ENCODE measurements around the gene PRDX5. TPM values are rescaled to one million over a fixed set of nuclear protein-coding genes. Genes with fewer than 3 reads are reported as not detected.

PRDX5 gene
- total RNA-seq, 2 experiments from 2014 or later = 31.7 to 33.1 TPM

GRCh38 chr11:64331569-64332371 lies 13.8 kb downstream of the PRDX5 start:
- Mint-ChIP-seq H3K27ac (peak overlapping the region; percentile 13), H3K36me3 (ENCODE audit: low read depth) (peaks cover 4% of the 10 kb centered on the region), H3K4me1 (ENCODE audit: low read depth) (peaks cover 9% of the 10 kb centered on the region), H3K4me3 (no peak overlapping the region), H3K9me3 (no peaks in the 10 kb centered on the region), H3K27me3 (no peaks in the 10 kb centered on the region)
- peak; percentile 8 for TF ChIP-seq CTCF (IDR thresholded peaks at IDR 0.05)
- peak; percentile 41 to 86 (median 58) for DNase-seq
- Histone ChIP-seq H3K4me3 (ENCODE audit: low read length) (no peak overlapping the region), H3K9me3 (ENCODE audit: control insufficient read depth in 1 of 2, insufficient read depth in 1 of 2, low read length in 2 of 2) (no peaks in the 10 kb centered on the region), H3K4me1 (ENCODE audit: insufficient read depth, low read length) (peaks cover 10% of the 10 kb centered on the region), H3K36me3 (ENCODE audit: insufficient read depth, low read length) (no peaks in the 10 kb centered on the region), H3K27ac (ENCODE audit: low read depth in 1 of 2, low read length in 2 of 2) (no peak overlapping the region), H3K27me3 (ENCODE audit: control insufficient read depth in 1 of 2, insufficient read depth in 2 of 2, low read length in 2 of 2) (no peaks in the 10 kb centered on the region)
- intact Hi-C loops (cut with DNase I, micrococcal nuclease) = no loop called here
- peak; percentile 93 for ATAC-seq (ENCODE audit: poor library complexity)
- CTCF ChIA-PET = interaction anchor here (0.7 to 1.8 kb wide), 12 partner anchors 9 to 373 kb away, joined by 3 to 39 read pairs (median 4); partner anchors contain the start of genes CCDC88B, ESRRA, PRDX5 and STIP1
- POLR2A ChIA-PET = interaction anchor here (0.7 to 2.3 kb wide), 2 partner anchors 14 to 27 kb away, joined by 3 to 23 read pairs; partner anchors contain the start of genes PRDX5 and TRMT112

GRCh38 chr11:64333556-64333955 lies 15.6 kb downstream of the PRDX5 start:
- H3K36me3 Mint-ChIP-seq (ENCODE audit: low read depth) = peaks cover 14% of the 10 kb centered on the region
- Histone ChIP-seq H3K27me3 (ENCODE audit: control insufficient read depth in 1 of 2, insufficient read depth in 2 of 2, low read length in 2 of 2) (no peaks in the 10 kb centered on the region), H3K27ac (ENCODE audit: low read depth in 1 of 2, low read length in 2 of 2) (no peak overlapping the region), H3K4me1 (ENCODE audit: insufficient read depth, low read length) (peaks cover 10% of the 10 kb centered on the region), H3K36me3 (ENCODE audit: insufficient read depth, low read length) (peaks cover 11% of the 10 kb centered on the region), H3K4me3 (ENCODE audit: low read length) (no peak overlapping the region), H3K9me3 (ENCODE audit: control insufficient read depth in 1 of 2, insufficient read depth in 1 of 2, low read length in 2 of 2) (no peaks in the 10 kb centered on the region)
- TF ChIP-seq CTCF (IDR thresholded peaks at IDR 0.05) = no peak
- peaks cover 20% of the 10 kb centered on the region for H3K4me1 Mint-ChIP-seq (ENCODE audit: low read depth)
- H3K27me3 Mint-ChIP-seq = no peaks in the 10 kb centered on the region
- intact Hi-C loops (cut with DNase I, micrococcal nuclease) = no loop called here
- no peak for ATAC-seq (ENCODE audit: poor library complexity)
- ChIA-PET POLR2A (no interaction called here), CTCF (interaction anchor here (1.7 kb wide), 1 partner anchor 9 kb away, joined by 5 read pairs; no protein-coding TSS in a partner anchor)
- no peak overlapping the region for H3K4me3 Mint-ChIP-seq
- DNase-seq = no peak
- no peaks in the 10 kb centered on the region for H3K9me3 Mint-ChIP-seq
- H3K27ac Mint-ChIP-seq = no peak overlapping the region

DNA sequence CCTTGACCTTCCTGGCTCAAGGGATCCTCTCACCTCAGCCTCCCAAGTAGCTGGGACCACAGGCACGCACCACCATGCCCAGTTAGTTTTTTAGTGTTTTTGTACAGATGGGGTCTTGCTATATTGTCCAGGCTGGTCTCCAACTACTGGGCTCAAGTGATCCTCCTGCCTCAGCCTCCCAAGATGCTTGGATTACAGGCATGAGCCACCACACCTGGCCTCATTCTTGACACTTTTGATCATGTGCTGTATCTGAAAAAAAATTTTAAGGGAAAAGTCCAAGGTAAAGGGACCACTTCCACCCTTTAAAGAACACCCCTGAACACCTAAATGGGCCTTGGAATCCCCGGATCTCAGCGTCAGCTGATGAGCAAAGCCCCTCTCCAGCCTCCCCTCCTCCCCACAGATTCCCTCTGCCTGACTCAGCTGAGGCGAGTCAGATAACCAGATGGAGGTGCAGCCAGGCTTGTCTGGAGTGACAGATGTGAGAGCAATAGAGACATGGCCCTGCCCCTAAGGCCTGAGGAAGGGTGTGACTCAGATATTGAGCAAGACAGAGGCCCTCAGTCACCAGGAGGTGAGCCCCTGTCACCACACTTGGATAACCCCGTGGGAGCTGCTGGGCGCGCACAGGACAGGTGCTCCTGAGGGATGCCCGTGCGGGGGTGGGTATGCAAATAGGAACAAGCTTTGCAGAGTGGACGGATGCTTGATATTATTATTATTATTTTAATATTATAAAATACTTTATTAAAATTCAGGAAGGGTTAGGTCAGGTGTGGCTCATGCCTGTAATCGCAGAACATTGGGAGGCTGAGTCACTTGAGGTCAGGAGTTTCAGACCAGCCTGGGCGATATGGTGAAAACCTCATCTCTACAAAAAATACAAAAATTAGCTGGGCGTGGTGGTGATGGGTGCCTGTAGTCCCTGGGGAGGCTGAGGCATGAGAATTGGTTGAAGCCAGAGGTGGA lies 17.1 kb downstream of the PRDX5 start:
- POLR2A ChIA-PET = no interaction called here
- Mint-ChIP-seq H3K27ac (no peak overlapping the region), H3K4me1 (ENCODE audit: low read depth) (peaks cover 32% of the 10 kb centered on the region)

More for the DNA sequence above, 17.1 kb downstream of the PRDX5 start:
- Mint-ChIP-seq H3K4me3 (no peak overlapping the region), H3K27me3 (no peaks in the 10 kb centered on the region), H3K9me3 (no peaks in the 10 kb centered on the region), H3K36me3 (ENCODE audit: low read depth) (peaks cover 24% of the 10 kb centered on the region)
- Histone ChIP-seq H3K36me3 (ENCODE audit: insufficient read depth, low read length) (peaks cover 14% of the 10 kb centered on the region), H3K27me3 (ENCODE audit: control insufficient read depth in 1 of 2, insufficient read depth in 2 of 2, low read length in 2 of 2) (no peaks in the 10 kb centered on the region), H3K9me3 (ENCODE audit: control insufficient read depth in 1 of 2, insufficient read depth in 1 of 2, low read length in 2 of 2) (no peaks in the 10 kb centered on the region), H3K27ac (ENCODE audit: low read depth in 1 of 2, low read length in 2 of 2) (no peak overlapping the region), H3K4me3 (ENCODE audit: low read length) (no peak overlapping the region), H3K4me1 (ENCODE audit: insufficient read depth, low read length) (peaks cover 24% of the 10 kb centered on the region)
- TF ChIP-seq CTCF (IDR thresholded peaks at IDR 0.05) = no peak
- ATAC-seq (ENCODE audit: poor library complexity) (no peak), DNase-seq (peak in 2 of 14 experiments; percentile 63 to 75)
- CTCF ChIA-PET = no interaction called here
- intact Hi-C loops (cut with DNase I, micrococcal nuclease) = no loop called here
